Tibial nerve (tissue), 3 donors: Measurements from ENCODE around the gene HSPA1L.

Experiments
- POLR2A ChIP-seq, 2 donors: fragments of 450-650 bp; IDR thresholded peaks; one replicate each; pipeline ENCODE4 v1.6.1; 2017; ENCODE audit warnings: antibody characterized with exemption in 2 of 2, mild to moderate bottlenecking in 2 of 2, moderate library complexity in 2 of 2
- TF ChIP-seq, protein P1 (sequence below), 5 experiments: fragments of 200-600 bp in 3 of 5; fragments of 450-650 bp in 2 of 5; sonication (generic) in 3 of 5; IDR thresholded peaks; one replicate each; pipeline ENCODE4 v1.5.1; 2016 to 2019; ENCODE audit warnings: antibody characterized with exemption in 5 of 5, mild to moderate bottlenecking in 3 of 5, moderate library complexity in 2 of 5

DNA sequence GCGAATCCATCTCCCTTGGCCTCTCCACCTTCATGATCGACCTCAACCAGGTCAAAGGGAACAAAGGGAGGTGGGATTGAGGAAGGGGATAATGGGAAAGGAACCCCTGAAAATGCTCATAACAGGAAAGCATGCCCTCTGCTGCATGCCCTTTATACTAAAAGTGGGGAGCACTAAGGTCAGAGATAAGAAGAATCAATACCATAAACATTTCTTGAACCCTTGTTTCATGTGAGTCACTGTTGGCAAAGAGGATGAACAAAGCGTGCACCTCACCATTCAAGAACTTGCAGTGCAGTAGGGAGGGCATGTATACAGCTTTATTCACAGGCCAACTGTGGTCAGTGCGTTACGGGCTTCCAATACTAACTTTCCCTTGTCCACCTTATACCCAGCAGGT is 54.3 kb downstream of the HSPA1L start:
- TF ChIP-seq POLR2A (IDR thresholded peaks at IDR 0.05) = no peak
- TF ChIP-seq, protein P1, sequence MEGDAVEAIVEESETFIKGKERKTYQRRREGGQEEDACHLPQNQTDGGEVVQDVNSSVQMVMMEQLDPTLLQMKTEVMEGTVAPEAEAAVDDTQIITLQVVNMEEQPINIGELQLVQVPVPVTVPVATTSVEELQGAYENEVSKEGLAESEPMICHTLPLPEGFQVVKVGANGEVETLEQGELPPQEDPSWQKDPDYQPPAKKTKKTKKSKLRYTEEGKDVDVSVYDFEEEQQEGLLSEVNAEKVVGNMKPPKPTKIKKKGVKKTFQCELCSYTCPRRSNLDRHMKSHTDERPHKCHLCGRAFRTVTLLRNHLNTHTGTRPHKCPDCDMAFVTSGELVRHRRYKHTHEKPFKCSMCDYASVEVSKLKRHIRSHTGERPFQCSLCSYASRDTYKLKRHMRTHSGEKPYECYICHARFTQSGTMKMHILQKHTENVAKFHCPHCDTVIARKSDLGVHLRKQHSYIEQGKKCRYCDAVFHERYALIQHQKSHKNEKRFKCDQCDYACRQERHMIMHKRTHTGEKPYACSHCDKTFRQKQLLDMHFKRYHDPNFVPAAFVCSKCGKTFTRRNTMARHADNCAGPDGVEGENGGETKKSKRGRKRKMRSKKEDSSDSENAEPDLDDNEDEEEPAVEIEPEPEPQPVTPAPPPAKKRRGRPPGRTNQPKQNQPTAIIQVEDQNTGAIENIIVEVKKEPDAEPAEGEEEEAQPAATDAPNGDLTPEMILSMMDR (IDR thresholded peaks at IDR 0.05) = no peak
